ENCODE results near the gene HTT. TPM values are rescaled to one million over a fixed set of nuclear protein-coding genes. Genes with fewer than 3 reads are reported as not detected.

HTT gene
- total RNA-seq, 1 donor from 2014 or later, result 32.5 TPM

- DNase-seq (ENCODE audit: low read depth), result no peak
- no peak overlapping the region for H3K4me3 ChIP-seq (ENCODE audit: low read depth, low read length)
- TF ChIP-seq, protein P1, sequence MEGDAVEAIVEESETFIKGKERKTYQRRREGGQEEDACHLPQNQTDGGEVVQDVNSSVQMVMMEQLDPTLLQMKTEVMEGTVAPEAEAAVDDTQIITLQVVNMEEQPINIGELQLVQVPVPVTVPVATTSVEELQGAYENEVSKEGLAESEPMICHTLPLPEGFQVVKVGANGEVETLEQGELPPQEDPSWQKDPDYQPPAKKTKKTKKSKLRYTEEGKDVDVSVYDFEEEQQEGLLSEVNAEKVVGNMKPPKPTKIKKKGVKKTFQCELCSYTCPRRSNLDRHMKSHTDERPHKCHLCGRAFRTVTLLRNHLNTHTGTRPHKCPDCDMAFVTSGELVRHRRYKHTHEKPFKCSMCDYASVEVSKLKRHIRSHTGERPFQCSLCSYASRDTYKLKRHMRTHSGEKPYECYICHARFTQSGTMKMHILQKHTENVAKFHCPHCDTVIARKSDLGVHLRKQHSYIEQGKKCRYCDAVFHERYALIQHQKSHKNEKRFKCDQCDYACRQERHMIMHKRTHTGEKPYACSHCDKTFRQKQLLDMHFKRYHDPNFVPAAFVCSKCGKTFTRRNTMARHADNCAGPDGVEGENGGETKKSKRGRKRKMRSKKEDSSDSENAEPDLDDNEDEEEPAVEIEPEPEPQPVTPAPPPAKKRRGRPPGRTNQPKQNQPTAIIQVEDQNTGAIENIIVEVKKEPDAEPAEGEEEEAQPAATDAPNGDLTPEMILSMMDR (conservative IDR thresholded peaks at IDR 0.05; ENCODE audit: low read depth, low read length), result no peak
These were observed 173.6 kb downstream of the HTT start for GRCh38 chr4:3248178-3248480.

DNA sequence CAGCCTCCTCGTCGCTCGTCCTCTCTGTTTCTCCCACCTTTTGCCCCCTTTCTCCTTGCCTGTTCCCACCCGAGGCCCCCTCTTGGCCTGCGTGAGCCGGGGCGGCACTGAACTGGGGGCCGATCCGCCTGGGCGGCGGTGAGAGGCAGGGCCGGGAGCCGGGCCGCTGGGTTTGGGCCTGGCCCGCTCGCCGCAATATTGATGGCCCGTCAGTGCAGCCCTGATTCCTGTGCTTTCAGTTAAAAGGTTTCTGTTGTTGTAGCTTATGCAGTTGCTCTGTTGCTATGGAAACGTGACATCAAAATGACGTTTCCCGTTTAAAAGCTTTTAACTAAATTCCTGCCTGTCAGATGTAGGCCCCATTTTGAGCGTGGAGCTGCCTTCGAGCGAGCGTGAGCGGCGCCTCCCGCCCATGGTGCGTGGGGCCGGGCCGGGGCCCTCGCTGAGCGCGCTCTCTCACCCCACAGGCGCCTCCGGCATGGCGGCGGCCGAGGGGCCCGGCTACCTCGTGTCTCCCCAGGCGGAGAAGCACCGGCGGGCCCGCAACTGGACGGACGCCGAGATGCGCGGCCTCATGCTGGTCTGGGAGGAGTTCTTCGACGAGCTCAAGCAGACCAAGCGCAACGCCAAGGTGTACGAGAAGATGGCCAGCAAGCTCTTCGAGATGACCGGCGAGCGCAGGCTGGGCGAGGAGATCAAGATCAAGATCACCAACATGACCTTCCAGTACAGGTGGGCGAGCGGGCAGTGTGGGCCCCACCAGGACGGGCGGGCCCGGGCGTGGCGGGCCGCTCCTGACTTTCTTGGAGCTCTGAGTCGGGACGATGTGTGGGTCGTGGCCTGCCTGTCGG, 174.6 kb downstream of the HTT start, which contains the start of gene MSANTD1:
Gene MSANTD1, plus strand, starts transcription at position 349 of the 851 bp plus-strand sequence. Its CDS starts 64 bp downstream, at position 413.
- H3K4me3 ChIP-seq (ENCODE audit: low read depth, low read length), result no peak within 1 kb of the TSS
- TF ChIP-seq, protein P1 (conservative IDR thresholded peaks at IDR 0.05; ENCODE audit: low read depth, low read length), result no peak
- no peak for DNase-seq (ENCODE audit: low read depth)

GRCh38 chr4:3249711-3250437, 175.4 kb downstream of the HTT start:
- TF ChIP-seq, protein P1 (conservative IDR thresholded peaks at IDR 0.05; ENCODE audit: low read depth, low read length), result no peak
- H3K4me3 ChIP-seq (ENCODE audit: low read depth, low read length), result no peak overlapping the region
- DNase-seq (ENCODE audit: low read depth), result no peak

- TF ChIP-seq, protein P1 (conservative IDR thresholded peaks at IDR 0.05; ENCODE audit: low read depth, low read length), result no peak
- H3K4me3 ChIP-seq (ENCODE audit: low read depth, low read length), result no peak overlapping the region
- DNase-seq (ENCODE audit: low read depth), result no peak
These were observed 176.0 kb downstream of the HTT start for GRCh38 chr4:3250438-3250955.

DNA sequence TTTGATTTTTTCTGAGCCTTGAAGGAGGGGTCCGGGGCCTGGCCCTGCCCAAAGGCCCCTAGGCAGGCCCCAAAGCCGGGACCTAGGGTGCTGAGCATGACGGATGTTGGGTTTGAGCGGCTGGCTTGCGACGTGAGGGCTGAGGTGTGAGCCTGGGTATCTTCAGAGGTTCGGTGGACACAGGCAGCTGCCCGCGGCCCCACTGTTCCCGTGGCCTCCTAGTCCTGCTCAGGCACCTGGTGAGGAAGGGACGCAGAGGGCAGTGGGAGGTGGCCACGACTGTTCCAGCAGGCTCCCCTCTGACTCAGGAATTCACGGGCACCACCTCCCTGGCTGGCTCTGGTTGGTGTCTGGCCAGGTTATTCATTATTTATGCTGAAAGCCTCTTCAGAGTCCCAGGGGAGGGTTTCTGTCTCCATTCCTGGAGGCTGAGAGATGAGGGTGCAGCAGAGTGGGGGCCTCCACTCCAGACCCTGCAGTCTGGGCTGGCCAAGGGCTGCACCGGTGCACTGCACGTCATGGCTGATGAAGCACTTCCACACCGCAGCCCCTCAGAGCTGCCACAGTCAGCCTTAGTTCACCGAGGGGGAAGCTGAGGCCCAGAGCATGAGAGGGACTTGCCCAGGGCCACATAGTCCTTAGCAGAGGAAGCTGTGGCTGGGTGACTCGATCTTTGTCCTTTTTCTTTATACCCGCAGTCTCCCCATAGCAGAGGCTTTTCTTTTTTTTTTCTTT, 176.6 kb downstream of the HTT start:
- TF ChIP-seq, protein P1 (conservative IDR thresholded peaks at IDR 0.05; ENCODE audit: low read depth, low read length), result no peak
- H3K4me3 ChIP-seq (ENCODE audit: low read depth, low read length), result no peak overlapping the region
- no peak for DNase-seq (ENCODE audit: low read depth)

DNA sequence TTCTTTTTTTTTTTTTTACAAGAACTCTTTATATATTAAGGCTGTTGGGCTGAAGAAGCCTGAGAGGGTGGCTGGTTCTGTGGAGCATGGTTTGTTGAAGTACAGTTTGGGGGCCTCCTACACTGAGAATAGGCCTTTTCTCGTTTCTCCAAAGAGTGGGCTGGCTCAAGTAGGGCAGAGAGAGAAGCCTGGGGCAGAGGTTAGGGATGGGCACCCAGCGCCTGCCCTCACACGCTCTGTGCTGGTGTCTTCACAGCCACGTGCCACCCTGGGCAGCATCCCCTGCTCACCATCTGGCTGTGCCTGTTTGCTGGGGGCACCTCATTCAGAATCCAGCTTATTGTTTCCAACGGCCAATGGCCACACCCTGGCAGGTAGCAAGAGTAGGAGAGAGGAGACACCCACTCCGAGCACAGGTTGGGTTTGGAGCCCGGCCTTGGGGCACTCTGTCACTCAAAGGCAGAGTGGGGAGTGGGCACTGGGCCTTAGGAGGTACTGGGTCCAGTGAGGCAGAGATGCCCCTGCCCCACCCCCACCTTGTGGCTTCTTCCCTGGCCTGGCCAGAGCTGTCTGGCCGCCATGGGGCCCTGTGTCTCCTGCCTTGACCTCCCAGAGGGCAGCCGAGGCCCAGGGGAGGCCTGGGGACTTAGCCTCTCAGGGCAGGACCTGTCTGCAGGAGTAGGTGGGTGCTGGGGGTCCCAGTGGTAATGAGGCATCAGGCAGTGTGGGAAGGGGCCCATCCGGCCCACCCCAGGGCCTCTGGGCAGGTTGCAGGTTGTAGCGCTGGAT, 177.4 kb downstream of the HTT start:
- DNase-seq (ENCODE audit: low read depth), result no peak
- H3K4me3 ChIP-seq (ENCODE audit: low read depth, low read length), result no peak overlapping the region
- TF ChIP-seq, protein P1 (conservative IDR thresholded peaks at IDR 0.05; ENCODE audit: low read depth, low read length), result no peak

Data from epithelial cell of proximal tubule (primary cell).